Measurements from ENCODE around the gene PPM1H.

GRCh38 chr12:62693376-62694050 is 241.4 kb downstream of the PPM1H start:
- no peak for TF ChIP-seq SIN3A (conservative IDR thresholded peaks at IDR 0.05 in 1 of 2, IDR thresholded peaks at IDR 0.05 in 1 of 2; ENCODE audit: low read depth in 1 of 2, low read length in 2 of 2)
- TF ChIP-seq CTCF (IDR thresholded peaks at IDR 0.05; ENCODE audit: control extremely low read depth in 1 of 3, insufficient read depth in 1 of 3, low read depth in 1 of 3, low read length in 3 of 3), result no peak
- TF ChIP-seq TBP (IDR thresholded peaks at IDR 0.05; ENCODE audit: low read depth, low read length), result no peak
- no peak for TF ChIP-seq ATF3 (IDR thresholded peaks at IDR 0.05; ENCODE audit: insufficient read depth, low read depth, low read length)
- no peak for TF ChIP-seq HDAC6 (IDR thresholded peaks at IDR 0.05; ENCODE audit: low read depth, low read length)
- TF ChIP-seq TAF1 (IDR thresholded peaks at IDR 0.05; ENCODE audit: low read depth, low read length), result no peak
- no peak for TF ChIP-seq POLR2AphosphoS5 (IDR thresholded peaks at IDR 0.05; ENCODE audit: low read depth, low read length)
- no peak for TF ChIP-seq USF2 (IDR thresholded peaks at IDR 0.05; ENCODE audit: low read length)
- TF ChIP-seq EZH2 (IDR thresholded peaks at IDR 0.05; ENCODE audit: low read depth, low read length, severe bottlenecking), result no peak
- no peak for TF ChIP-seq POLR2A (IDR thresholded peaks at IDR 0.05; ENCODE audit: control extremely low read depth in 1 of 2, low read depth in 2 of 2, low read length in 2 of 2)
- no peak for TF ChIP-seq JUND (IDR thresholded peaks at IDR 0.05; ENCODE audit: low read length)
- no peak for TF ChIP-seq GTF2F1 (IDR thresholded peaks at IDR 0.05; ENCODE audit: borderline replicate concordance, low read depth, low read length)
- no peak for TF ChIP-seq YY1 (IDR thresholded peaks at IDR 0.05; ENCODE audit: low read depth, low read length)
- no peak for TF ChIP-seq SUZ12 (IDR thresholded peaks at IDR 0.05; ENCODE audit: low read length)
